IPS-NIHi11 (cell line): ENCODE measurements around the gene RIPOR1.

Experiments used
- DNase-seq: peaks from one replicate; pipeline ENCODE4 v3.0.0; 2012; ENCODE audit warnings: mixed read lengths, low spot score

Gene RIPOR1

DNA sequence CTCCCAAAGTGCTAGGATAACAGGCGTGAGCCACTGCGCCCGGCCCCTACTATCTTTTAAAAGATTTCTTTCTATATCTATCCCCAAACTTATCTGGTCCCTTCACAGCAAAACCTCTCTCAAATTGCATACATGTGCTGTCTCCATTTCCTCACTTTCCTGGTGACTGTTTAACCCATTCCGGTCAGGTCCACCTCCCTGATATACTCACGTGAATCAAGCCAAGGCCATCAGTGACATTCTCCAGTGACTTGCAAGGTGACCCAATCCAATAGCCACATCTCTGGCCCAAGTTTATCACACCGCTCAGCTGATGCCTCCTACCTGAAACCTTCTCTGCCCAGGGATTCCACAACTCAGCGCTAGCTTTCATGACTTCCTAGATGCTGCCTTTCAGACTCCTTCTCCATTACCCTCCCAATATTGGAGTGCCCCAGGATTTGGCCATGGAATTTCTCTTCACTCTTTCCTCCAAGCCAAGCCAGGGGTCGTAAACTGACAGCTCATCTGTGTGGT is 32.3 kb downstream of the RIPOR1 start:
- DNase-seq = no peak

- peak; percentile 16 for DNase-seq
Observed at GRCh38 chr16:67561501-67561823, 32.8 kb downstream of the RIPOR1 start.

- peak; percentile 96 for DNase-seq
Observed at GRCh38 chr16:67561824-67562525, 33.3 kb downstream of the RIPOR1 start.

- peak; percentile 85 for DNase-seq
Observed at GRCh38 chr16:67562526-67562917, 33.9 kb downstream of the RIPOR1 start, which contains the start of gene CTCF. CTCF (plus strand) TSS chr16:67562526; CDS start chr16:67610833, 48,307 bp downstream.

- DNase-seq = peak; percentile 66
Observed at GRCh38 chr16:67562918-67563707, 34.5 kb downstream of the RIPOR1 start.

GRCh38 chr16:67563708-67564468 is 35.3 kb downstream of the RIPOR1 start:
- DNase-seq = no peak

DNA sequence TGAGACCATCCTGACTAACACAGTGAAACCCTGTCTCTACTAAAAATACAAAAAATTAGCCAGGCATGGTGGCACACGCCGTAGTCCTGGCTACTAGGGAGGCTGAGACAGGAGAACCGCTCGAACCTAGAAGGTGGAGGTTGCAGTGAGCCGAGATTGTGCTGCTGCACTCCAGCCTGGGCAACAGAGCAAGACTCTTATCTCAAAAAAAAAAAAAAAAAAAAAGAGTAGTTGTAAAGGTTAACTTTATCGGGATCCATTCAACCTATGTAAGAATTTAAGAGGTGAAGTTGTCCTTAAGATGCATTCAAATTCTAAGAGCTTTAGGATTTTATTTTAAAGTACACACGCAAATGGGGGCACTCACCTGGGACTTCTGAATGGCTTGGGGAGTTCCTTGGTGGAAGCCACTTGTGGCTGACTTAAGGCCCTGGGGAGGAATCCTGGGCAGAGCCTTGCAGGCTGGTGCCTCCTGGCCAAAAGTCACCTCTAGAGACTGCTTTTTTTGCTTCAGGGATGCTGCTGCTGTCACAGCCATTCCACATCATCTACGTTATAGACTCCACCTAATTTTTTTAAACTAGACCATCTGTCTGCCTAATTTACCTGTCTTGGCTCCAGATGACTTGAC is 37.0 kb downstream of the RIPOR1 start:
- DNase-seq = no peak

DNA sequence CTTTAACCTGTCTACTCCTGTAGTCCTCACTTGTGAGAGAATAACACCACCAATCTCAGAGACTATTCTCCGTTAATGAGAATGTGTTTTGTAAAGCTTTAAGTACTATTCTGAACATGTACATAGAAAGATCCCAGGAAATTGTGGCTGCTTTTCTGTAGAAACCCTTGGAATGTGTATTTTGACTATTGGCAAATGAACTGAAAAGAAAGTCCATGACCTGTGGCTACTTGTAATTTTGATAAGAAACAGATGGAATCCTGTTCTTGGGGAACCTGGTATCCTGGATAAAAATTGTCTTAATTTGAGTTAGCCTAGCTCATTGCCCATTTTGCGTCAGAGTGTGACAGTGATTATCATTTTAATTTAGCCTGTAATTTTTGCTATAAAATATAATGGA is 42.8 kb downstream of the RIPOR1 start:
- DNase-seq = no peak

- no peak for DNase-seq
Observed at GRCh38 chr16:67571981-67572431, 43.4 kb downstream of the RIPOR1 start.

- DNase-seq = no peak
Observed at GRCh38 chr16:67579686-67580085, 51.1 kb downstream of the RIPOR1 start.

GRCh38 chr16:67580202-67580601 is 51.6 kb downstream of the RIPOR1 start:
- no peak for DNase-seq

- DNase-seq = peak; percentile 17
Observed at GRCh38 chr16:67593288-67593687, 64.7 kb downstream of the RIPOR1 start.

- no peak for DNase-seq
Observed at GRCh38 chr16:67593701-67594100, 65.1 kb downstream of the RIPOR1 start.

DNA sequence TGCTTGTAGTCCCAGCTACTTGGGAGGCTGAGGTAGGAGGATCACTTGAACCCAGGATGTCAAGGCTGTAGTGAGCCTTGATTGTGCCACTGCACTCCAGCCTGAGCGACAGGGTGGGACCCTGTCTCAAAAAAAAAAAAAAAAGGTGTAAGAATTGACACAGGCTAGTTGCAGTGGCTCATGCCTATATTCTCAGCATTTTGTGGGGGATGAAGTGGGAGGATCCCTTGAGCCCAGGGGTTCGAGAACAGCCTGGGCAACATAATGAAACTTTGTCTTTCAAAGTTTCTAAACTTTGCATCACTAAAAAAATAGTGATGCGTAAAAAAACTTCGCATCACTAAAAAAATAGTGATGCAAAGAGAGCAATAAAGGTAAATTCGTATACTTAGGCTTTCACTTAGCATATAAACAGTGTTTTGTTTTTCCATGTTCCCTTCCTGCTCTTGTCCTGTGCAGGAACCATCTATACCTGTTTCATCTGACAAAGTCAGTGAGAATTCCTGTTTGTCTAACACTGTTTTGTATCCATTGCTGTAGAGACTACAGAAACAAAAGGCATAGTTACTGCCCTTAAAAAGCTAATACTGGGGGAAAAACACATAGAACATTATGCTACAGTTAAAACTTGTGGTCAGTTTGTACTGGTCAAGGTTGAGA is 65.8 kb downstream of the RIPOR1 start:
- DNase-seq = no peak

GRCh38 chr16:67594956-67595355 is 66.3 kb downstream of the RIPOR1 start:
- no peak for DNase-seq
